ENCODE results near the gene TMEM150B.

TMEM150B gene

GRCh38 chr19:55325172-55325571 is at the start of gene TMEM150B:
Gene TMEM150B, minus strand, starts transcription at chr19:55325341. Its CDS starts 4,305 bp downstream, at chr19:55321036.
- no peak for DNase-seq (ENCODE audit: low read depth)

DNA sequence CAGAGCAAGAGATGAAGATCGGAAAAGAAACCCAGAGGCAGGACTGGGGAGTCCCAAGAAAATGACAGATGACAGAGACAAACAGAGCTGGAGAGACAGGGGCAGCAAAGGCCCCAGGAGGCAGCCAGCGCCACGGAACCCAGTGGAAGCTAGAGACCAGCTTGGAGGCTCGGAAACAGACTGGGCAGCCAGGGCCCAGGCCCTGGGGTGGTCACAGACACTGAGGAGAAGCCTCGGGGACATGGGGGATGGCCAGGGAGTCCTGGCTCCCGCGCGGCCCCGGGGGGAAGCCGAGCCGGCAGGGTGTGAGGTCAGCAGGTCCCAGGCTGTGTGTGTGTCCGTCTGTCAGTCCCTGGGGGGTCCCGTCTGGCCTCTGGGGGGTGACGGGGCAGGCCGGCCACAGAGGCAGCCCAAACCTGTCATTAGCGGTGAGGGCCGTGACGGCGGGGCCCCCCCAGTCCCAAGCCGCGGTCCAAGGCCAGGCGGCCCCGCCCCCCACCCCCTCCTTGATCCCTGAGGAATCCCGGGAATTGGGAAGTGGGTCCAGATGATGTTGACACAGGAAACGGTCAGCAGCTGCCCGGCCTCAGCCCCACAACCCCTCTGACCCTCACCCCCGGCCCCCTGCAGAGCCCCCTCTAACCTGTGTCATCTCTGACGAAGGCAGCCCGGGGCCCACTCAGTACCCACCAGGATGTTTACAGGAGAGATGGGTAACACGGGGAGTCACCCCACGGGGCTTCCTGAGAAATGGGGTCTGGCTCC is 49.0 kb upstream of the TMEM150B start:
- DNase-seq (ENCODE audit: low read depth), result no peak

DNA sequence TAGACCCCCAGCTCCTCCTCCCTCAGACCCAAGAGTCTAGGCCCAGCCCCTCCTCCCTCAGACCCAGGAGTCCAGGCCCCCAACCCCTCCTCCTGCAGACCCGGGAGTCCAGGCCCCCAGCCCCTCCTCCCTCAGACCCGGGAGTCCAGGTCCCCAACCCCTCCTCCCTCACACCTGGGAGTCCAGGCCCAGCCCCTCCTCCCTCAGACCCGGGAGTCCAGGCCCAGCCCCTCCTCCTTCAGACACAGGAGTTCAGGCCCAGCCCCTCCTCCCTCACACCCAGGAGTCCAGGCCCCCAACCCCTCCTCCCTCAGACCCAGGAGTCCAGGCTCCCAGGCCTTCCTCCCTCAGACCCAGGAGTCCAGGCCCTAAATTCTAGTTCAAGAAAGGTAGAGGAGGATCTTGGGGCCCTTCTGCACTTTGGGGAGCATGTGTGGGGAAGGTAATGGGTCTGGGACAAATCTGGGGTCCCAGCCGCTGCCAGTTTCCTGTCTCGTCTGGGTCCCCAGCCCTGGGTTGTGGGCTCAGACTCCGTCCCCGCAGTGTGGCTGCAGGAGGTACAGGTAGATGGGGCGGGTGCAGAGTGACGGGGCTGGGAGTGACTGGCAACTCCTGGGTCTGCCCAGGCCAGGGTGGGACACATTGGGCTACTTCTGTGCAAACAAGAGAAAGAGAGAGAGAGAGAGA is 48.3 kb upstream of the TMEM150B start:
- no peak for DNase-seq (ENCODE audit: low read depth)

GRCh38 chr19:55372316-55373081 is 47.4 kb upstream of the TMEM150B start:
- DNase-seq (ENCODE audit: low read depth), result no peak

DNA sequence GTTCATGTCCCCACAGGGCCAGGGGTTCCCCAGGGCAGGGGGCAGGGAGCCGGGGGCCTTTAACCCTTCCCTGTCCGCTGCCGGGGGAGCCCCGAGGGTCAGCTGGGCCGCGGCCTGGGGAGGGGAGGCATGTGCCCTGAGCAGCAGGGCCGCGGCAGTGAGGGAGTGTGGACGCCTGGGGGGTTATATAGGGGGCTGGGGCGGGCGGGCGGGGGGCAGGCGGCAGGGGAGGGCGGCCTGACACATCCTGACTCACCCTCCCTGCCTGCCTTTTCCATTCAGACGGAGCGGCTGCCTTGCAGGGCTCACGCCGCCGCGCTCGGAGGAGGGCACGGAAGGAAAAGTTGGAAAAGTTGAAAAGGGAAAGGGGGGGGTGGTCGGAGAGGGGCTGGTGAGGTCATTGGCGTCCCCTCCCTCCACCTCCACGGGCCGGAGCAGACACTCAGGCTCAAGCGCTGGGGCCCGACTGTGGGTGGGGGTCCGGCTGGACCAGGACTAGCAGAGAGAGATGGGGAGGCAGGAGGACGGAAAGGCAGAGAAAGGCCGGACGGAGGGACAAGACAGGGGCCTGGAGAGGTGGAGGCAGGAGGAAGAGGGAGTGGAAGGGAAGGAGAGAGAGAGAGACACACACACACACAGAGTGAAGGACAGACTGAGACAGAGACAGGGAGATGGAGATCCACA is 45.3 kb upstream of the TMEM150B start, which contains the start of gene IL11:
Gene IL11, minus strand, starts transcription at position 159 of the 684 bp plus-strand sequence. Its CDS starts 153 bp downstream, at position 6.
- DNase-seq (ENCODE audit: low read depth), result no peak

- DNase-seq (ENCODE audit: low read depth), result no peak
Measured at GRCh38 chr19:55369653-55370304, 44.6 kb upstream of the TMEM150B start.

DNA sequence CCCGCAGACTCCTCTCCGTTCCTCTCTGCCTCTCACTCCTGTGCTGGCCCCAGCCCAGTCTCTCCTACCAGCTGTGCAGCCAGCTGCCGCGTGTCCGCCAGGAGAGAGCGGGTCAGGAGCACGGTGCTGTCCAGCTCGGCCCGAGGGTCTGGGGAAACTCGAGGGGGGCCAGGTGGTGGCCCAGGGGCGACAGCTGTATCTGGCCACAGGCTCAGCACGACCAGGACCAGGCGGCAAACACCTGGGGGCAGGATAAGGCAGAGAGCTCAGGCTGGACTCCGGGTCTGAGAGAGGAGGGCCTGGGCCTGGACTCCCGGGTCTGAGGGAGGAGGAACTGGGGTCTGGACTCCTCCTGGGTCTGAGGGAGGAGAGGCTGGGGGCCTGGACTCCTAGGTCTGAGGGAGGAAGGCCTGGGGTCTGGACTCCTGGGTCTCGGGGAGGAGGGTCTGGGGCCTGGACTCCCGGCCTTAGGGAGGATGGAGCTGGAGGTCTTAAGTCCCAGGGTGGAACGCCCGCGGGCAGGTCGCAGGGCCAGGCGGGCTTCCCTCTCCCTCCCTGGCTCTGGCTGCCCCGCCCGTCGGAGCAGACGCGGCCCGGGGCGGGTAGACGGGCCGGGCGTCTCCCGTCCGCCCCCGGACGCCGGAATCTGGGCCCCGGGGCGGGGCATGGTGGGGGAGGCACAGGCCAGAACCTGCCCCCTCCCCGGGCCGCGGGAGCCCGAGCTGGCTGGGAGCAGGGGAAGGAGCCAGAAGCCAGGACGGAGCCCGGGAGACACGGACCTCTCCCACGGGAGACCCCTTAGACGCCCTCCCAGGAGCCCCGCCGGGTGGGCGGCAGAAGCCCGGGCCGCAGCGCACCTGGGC is 43.8 kb upstream of the TMEM150B start:
- no peak for DNase-seq (ENCODE audit: low read depth)

DNA sequence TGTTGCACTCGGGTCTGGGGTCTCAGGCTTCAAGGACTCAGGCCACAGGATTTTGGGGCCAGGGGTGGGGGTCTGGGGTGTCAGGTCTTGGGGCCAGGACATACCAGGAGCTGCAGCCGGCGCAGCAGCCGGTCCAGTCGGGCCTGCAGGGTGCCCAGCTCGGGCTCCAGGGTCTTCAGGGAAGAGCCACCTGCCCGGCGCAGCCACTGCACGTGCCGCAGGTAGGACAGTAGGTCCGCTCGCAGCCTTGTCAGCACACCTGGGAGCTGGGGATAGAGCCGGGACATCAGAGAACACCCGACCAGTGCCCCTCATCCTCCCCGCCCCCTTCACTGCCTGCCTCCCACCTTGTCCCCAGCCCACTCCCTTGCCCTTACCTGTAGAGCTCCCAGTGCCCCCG is 43.0 kb upstream of the TMEM150B start:
- DNase-seq (ENCODE audit: low read depth), result no peak

DNA sequence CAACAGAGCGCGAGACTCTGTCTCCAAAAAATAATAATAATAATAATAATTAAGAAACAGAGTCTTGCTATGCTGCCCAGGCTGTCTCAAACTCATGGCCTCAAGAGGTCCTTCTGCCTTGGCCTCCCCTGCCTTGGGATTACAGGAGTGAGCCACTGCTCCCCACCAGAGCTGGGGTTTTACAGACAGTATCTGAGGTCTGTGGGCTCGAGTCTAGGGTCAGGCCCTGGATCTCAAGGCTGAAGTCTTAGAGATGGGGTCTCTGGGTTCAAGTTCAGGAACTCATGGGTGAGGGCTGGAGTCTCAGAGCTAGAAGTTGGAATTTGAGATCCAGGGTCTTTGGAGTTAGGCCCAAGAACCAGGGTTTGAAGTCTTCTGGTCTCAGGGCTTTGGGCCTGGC is 41.6 kb upstream of the TMEM150B start:
- DNase-seq (ENCODE audit: low read depth), result no peak

DNA sequence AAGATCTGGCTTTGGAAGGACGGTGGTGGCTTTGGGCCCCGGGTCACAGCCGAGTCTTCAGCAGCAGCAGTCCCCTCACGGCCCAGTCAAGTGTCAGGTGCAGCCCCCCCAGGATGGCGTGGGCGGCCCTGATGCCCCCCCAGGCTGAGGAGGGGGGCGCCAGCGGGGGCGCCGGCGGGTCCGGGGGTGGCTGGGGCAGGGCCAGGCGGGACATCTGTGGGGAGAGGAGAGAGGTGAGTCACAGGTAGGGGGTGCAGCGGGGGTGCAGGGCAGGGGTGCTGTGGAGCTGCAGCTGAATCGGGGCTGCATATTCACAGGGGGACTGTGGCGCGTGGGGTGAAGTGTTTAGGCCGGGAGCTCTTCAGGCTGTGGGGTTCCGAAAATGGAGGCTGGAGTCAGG is 40.8 kb upstream of the TMEM150B start:
- no peak for DNase-seq (ENCODE audit: low read depth)

DNA sequence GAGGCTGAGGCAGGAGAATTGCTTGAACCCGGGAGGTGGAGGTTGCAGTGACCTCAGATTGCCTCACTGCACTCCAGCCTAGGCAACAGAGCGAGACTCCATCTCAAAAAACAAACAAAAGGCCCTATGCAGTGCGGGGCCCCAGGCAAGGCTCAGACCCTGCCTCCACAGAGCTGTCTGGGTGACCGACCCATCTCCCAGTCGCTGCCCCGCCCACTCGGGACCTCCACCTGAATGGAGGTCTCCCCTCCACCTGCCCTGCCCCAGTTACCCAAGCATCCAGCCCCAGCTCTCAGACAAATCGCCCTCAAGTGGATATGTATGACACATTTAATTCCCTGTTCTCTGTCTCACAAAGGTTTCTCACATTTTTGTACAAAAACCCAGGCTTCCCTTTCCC is 40.1 kb upstream of the TMEM150B start:
- no peak for DNase-seq (ENCODE audit: low read depth)

GRCh38 chr19:55362990-55363716 is 38.0 kb upstream of the TMEM150B start, which contains the start of gene GARIN5B:
Gene GARIN5B, minus strand, starts transcription at chr19:55363260. Its CDS starts 194 bp downstream, at chr19:55363066.
- no peak for DNase-seq (ENCODE audit: low read depth)

GRCh38 chr19:55362174-55362989 is 37.2 kb upstream of the TMEM150B start:
- DNase-seq (ENCODE audit: low read depth), result no peak

DNA sequence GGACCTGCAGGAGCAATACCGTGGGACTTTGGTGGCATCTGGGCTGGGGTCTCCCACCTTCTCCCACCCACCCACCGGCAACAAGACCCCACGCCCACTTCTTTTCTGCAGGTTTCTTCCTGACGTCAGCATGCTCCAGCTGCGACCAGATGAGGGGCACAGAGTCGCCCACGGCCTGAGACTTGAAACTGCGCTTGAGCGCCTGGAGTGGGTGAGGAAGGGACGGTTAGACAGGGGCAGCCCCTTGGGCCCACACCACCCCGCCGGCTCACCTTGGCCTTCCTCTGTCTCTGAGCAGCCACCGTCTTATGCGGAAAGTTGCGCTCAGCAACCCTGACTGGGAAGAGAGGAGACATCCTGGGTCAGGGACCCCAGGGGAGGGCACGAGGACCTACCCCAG is 35.8 kb upstream of the TMEM150B start:
- no peak for DNase-seq (ENCODE audit: low read depth)

- no peak for DNase-seq (ENCODE audit: low read depth)
Measured at GRCh38 chr19:55358943-55359908, 34.1 kb upstream of the TMEM150B start.

GRCh38 chr19:55358493-55358892 is 33.4 kb upstream of the TMEM150B start:
- DNase-seq (ENCODE audit: low read depth), result no peak

- DNase-seq (ENCODE audit: low read depth), result no peak
Measured at GRCh38 chr19:55355213-55355821, 30.2 kb upstream of the TMEM150B start.

Measured in non-pigmented ciliary epithelial cell (primary cell).